GM23338 (cell line): Measurements from ENCODE around the gene C12orf60. TPM values are rescaled to one million over a fixed set of nuclear protein-coding genes. Genes with fewer than 3 reads are reported as not detected.

Experiments used
- ATAC-seq: fragments of 200-7000 bp; cut with Tn5 transposase; 3 replicates; pipeline ENCODE4 v1.9.1; 2020
- DNase-seq: peaks from one replicate; pipeline ENCODE4 v3.0.0-alpha.2; 2015; ENCODE audit warnings: low spot score
- H2AFZ ChIP-seq: fragments of 200-600 bp; sonication (generic); 2 replicates; pipeline ENCODE4 v1.8.0; 2016; ENCODE audit warnings: antibody characterized with exemption, mild to moderate bottlenecking, moderate library complexity
- H3F3A ChIP-seq: fragments of 200-600 bp; sonication (generic); replicated peaks from 2 replicates; pipeline ENCODE4 v1.8.0; 2017; ENCODE audit warnings: antibody characterized with exemption, mixed run types, low read depth
- H3K27ac ChIP-seq: fragments of 200-600 bp; sonication (generic); 2 replicates; pipeline ENCODE4 v1.6.1; 2016; ENCODE audit warnings: low read depth
- H3K27me3 ChIP-seq: fragments of 200-600 bp; sonication (generic); 2 replicates; pipeline ENCODE4 v1.8.0; 2016; ENCODE audit warnings: mild to moderate bottlenecking, mixed run types, moderate library complexity; ENCODE audit not compliant: insufficient read depth
- H3K36me3 ChIP-seq: fragments of 200-600 bp; sonication (generic); 2 replicates; pipeline ENCODE4 v1.8.0; 2016; ENCODE audit warnings: mild to moderate bottlenecking; ENCODE audit not compliant: insufficient read depth
- H3K4me1 ChIP-seq: fragments of 200-600 bp; sonication (generic); 2 replicates; pipeline ENCODE4 v1.8.0; 2016; ENCODE audit warnings: mild to moderate bottlenecking, moderate library complexity; ENCODE audit not compliant: insufficient read depth
- H3K4me2 ChIP-seq: fragments of 200-600 bp; sonication (generic); 2 replicates; pipeline ENCODE4 v1.7.1; 2017; ENCODE audit warnings: mixed run types
- H3K4me3 ChIP-seq: fragments of 200-600 bp; sonication (generic); 2 replicates; pipeline ENCODE4 v1.6.1; 2016; ENCODE audit warnings: mixed run types
- H3K79me2 ChIP-seq: fragments of 200-600 bp; sonication (generic); replicated peaks from 2 replicates; pipeline ENCODE4 v1.8.0; 2017; ENCODE audit warnings: mild to moderate bottlenecking; ENCODE audit not compliant: insufficient read depth
- H3K9me2 ChIP-seq: fragments of 200-600 bp; sonication (generic); 2 replicates; pipeline ENCODE4 v1.8.0; 2017; ENCODE audit not compliant: insufficient read depth
- H4K20me1 ChIP-seq: fragments of 200-600 bp; sonication (generic); replicated peaks from 2 replicates; pipeline ENCODE4 v1.8.0; 2017; ENCODE audit warnings: mild to moderate bottlenecking; ENCODE audit not compliant: insufficient read depth
- H3K27ac Mint-ChIP-seq: 2 replicates; pipeline ENCODE4 v1.8.0; 2020; ENCODE audit warnings: inconsistent platforms, mild to moderate bottlenecking, moderate library complexity, mixed read lengths
- H3K27me3 Mint-ChIP-seq: 3 replicates; pipeline ENCODE4 v1.8.0; 2022; ENCODE audit warnings: low read depth, mild to moderate bottlenecking, moderate library complexity, mixed read lengths, inconsistent platforms; ENCODE audit not compliant: insufficient read depth, poor library complexity
- H3K36me3 Mint-ChIP-seq: 3 replicates; pipeline ENCODE4 v1.8.0; 2021; ENCODE audit warnings: low read depth, mild to moderate bottlenecking, inconsistent platforms, moderate library complexity, mixed read lengths
- H3K4me1 Mint-ChIP-seq: 3 replicates; pipeline ENCODE4 v1.8.0; 2020; ENCODE audit warnings: mild to moderate bottlenecking, inconsistent platforms, mixed read lengths
- H3K4me3 Mint-ChIP-seq: 3 replicates; pipeline ENCODE4 v1.8.0; 2021; ENCODE audit warnings: moderate library complexity, mild to moderate bottlenecking, inconsistent platforms, mixed read lengths
- H3K9me3 Mint-ChIP-seq: 3 replicates; pipeline ENCODE4 v1.8.0; 2020; ENCODE audit warnings: moderate library complexity, mild to moderate bottlenecking, inconsistent platforms, mixed read lengths
- CREB1 ChIP-seq: fragments of 250-450 bp; sonication (Bioruptor Pico); IDR thresholded peaks from 2 replicates; pipeline ENCODE4 v1.5.0; 2020; ENCODE audit warnings: low read depth, mild to moderate bottlenecking, moderate library complexity
- EZH2phosphoT487 ChIP-seq: fragments of 200-600 bp; sonication (generic); IDR thresholded peaks from one replicate; pipeline ENCODE4 v1.8.1; 2018; ENCODE audit warnings: antibody characterized with exemption; ENCODE audit not compliant: unreplicated experiment
- JUNB ChIP-seq: IDR thresholded peaks from one replicate; pipeline ENCODE4 v1.6.1; 2016; ENCODE audit warnings: antibody characterized with exemption; ENCODE audit not compliant: unreplicated experiment
- NANOG ChIP-seq: IDR thresholded peaks from 2 replicates; pipeline ENCODE4 v1.6.1; 2016; ENCODE audit warnings: antibody characterized with exemption, borderline replicate concordance
- POLR2AphosphoS5 ChIP-seq: IDR thresholded peaks from 2 replicates; pipeline ENCODE4 v1.6.1; 2016; ENCODE audit warnings: antibody characterized with exemption, low read depth
- REST ChIP-seq: IDR thresholded peaks from one replicate; pipeline ENCODE4 v1.6.1; 2018; ENCODE audit warnings: antibody characterized with exemption; ENCODE audit not compliant: unreplicated experiment
- ZNF331 ChIP-seq: fragments of 250-450 bp; sonication (Bioruptor Pico); IDR thresholded peaks from 2 replicates; pipeline ENCODE4 v1.5.0; 2020; ENCODE audit warnings: low read depth, mild to moderate bottlenecking, moderate library complexity
- polyA plus RNA-seq: library from polyadenylated mRNA; unstranded; fragments of >200 nt; fragmentation: Nextera tagmentation; extraction: Ambion mirVana; gene quantifications from 2 replicates; pipeline ENCODE4 v1.2.1, GENCODE V29; 2016
- total RNA-seq: library from RNA; depleted of rRNA; stranded (reverse); fragments of >200 nt; shearing (Covaris generic); gene quantifications from 2 replicates; pipeline ENCODE4 v1.2.3, GENCODE V29; 2014
- TF ChIP-seq, protein P1 (sequence below), 2 experiments: fragments of 200-600 bp in 1 of 2; sonication (generic) in 1 of 2; conservative IDR thresholded peaks; 2 replicates each; pipeline versions ENCODE4 v1.5.1 to v1.6.1; 2016 to 2017; ENCODE audit warnings: antibody characterized with exemption in 2 of 2, low read depth in 2 of 2, mild to moderate bottlenecking in 2 of 2, moderate library complexity in 1 of 2
- TF ChIP-seq, protein P2 (sequence below): IDR thresholded peaks from 2 replicates; pipeline ENCODE4 v1.6.1; 2016; ENCODE audit warnings: antibody characterized with exemption
- TF ChIP-seq, protein P3 (sequence below): fragments of 250-450 bp; sonication (Bioruptor Pico); IDR thresholded peaks from 2 replicates; pipeline ENCODE4 v1.5.0; 2020; ENCODE audit warnings: mild to moderate bottlenecking, moderate library complexity

The C12orf60 gene
- total and polyA plus RNA-seq, 2 experiments from 2014 or later: 1.7 to 2.3 TPM

DNA sequence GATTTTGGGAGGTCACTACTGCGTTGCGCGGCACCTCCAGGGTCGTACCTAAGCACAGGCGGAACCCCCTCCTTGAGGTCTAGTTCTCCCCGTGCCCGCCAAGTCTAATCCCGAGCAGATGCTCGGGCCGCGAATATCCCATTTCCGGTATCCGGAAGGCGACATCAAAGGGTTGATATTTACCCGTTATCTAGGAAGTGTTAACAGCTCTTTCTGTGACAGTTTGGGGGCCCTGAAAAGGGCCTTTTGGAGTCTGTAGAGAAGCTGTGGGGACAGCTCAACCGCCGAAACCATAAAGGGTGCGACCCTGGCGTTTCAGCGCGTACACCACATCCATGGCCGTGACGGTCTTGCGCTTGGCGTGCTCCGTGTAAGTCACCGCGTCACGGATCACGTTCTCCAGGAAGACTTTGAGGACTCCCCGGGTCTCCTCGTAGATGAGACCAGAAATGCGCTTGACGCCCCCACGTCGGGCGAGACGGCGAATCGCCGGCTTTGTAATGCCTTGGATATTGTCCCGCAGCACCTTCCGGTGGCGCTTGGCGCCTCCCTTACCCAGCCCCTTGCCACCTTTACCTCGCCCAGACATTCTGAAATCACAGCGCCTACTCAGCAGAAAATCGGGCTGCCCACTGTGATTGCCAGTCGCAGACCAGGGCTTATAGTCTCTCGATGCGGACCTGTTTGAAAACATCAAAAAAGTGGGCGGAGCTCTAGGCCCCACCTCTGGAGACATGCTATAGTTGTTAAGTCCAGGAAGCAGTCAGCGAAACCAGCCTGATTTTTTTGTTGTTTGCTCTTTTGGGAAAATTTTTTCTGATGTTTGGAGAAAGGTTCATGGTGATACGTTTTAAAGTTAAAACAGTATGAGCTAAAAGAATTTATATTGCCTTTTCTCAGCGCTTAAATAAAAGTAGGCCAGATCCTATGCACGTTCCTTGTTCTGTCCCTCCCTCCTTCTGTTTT is 32.7 kb upstream of the C12orf60 start:
- peaks cover 43% of the 10 kb centered on the region for H3K79me2 ChIP-seq
- Mint-ChIP-seq H3K36me3 (peaks cover 42% of the 10 kb centered on the region), H3K4me1 (peaks cover 29% of the 10 kb centered on the region), H3K4me3 (peak overlapping the region; percentile 98), H3K9me3 (peaks cover 24% of the 10 kb centered on the region), H3K27ac (peak overlapping the region; percentile 100), H3K27me3 (peaks cover 39% of the 10 kb centered on the region)
- H3K9me2 ChIP-seq: no peaks in the 10 kb centered on the region
- H2AFZ ChIP-seq: no peak overlapping the region
- H3K4me2 ChIP-seq: peak overlapping the region; percentile 72
- no peaks in the 10 kb centered on the region for H3K36me3 ChIP-seq
- no peaks in the 10 kb centered on the region for H3K27me3 ChIP-seq
- H3K4me1 ChIP-seq: peaks cover 10% of the 10 kb centered on the region
- H3K27ac ChIP-seq: peak overlapping the region; percentile 93
- H3K4me3 ChIP-seq: peak overlapping the region; percentile 82
- 0 out of 2 replicates have a peak, but pooled peaks cover 5% of the 10 kb centered on the region for H3F3A ChIP-seq
- TF ChIP-seq REST (no peak), NANOG (peak; percentile 30; the same call in 1 of the 2 replicates), ZNF331 (CRISPR knock-in tag) (no peak), EZH2phosphoT487 (no peak), POLR2AphosphoS5 (peak; percentile 99), JUNB (no peak), CREB1 (CRISPR knock-in tag) (no peak)
- TF ChIP-seq, protein P1, sequence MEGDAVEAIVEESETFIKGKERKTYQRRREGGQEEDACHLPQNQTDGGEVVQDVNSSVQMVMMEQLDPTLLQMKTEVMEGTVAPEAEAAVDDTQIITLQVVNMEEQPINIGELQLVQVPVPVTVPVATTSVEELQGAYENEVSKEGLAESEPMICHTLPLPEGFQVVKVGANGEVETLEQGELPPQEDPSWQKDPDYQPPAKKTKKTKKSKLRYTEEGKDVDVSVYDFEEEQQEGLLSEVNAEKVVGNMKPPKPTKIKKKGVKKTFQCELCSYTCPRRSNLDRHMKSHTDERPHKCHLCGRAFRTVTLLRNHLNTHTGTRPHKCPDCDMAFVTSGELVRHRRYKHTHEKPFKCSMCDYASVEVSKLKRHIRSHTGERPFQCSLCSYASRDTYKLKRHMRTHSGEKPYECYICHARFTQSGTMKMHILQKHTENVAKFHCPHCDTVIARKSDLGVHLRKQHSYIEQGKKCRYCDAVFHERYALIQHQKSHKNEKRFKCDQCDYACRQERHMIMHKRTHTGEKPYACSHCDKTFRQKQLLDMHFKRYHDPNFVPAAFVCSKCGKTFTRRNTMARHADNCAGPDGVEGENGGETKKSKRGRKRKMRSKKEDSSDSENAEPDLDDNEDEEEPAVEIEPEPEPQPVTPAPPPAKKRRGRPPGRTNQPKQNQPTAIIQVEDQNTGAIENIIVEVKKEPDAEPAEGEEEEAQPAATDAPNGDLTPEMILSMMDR (conservative IDR thresholded peaks at IDR 0.05; ENCODE audit: low read depth in 2 of 2): 0 out of 4 replicates have a peak, but pooled peaks of 1 of the 2 experiments have one; percentile 4
- TF ChIP-seq, protein P2, sequence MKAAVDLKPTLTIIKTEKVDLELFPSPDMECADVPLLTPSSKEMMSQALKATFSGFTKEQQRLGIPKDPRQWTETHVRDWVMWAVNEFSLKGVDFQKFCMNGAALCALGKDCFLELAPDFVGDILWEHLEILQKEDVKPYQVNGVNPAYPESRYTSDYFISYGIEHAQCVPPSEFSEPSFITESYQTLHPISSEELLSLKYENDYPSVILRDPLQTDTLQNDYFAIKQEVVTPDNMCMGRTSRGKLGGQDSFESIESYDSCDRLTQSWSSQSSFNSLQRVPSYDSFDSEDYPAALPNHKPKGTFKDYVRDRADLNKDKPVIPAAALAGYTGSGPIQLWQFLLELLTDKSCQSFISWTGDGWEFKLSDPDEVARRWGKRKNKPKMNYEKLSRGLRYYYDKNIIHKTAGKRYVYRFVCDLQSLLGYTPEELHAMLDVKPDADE: peak; percentile 77
- TF ChIP-seq, protein P3, sequence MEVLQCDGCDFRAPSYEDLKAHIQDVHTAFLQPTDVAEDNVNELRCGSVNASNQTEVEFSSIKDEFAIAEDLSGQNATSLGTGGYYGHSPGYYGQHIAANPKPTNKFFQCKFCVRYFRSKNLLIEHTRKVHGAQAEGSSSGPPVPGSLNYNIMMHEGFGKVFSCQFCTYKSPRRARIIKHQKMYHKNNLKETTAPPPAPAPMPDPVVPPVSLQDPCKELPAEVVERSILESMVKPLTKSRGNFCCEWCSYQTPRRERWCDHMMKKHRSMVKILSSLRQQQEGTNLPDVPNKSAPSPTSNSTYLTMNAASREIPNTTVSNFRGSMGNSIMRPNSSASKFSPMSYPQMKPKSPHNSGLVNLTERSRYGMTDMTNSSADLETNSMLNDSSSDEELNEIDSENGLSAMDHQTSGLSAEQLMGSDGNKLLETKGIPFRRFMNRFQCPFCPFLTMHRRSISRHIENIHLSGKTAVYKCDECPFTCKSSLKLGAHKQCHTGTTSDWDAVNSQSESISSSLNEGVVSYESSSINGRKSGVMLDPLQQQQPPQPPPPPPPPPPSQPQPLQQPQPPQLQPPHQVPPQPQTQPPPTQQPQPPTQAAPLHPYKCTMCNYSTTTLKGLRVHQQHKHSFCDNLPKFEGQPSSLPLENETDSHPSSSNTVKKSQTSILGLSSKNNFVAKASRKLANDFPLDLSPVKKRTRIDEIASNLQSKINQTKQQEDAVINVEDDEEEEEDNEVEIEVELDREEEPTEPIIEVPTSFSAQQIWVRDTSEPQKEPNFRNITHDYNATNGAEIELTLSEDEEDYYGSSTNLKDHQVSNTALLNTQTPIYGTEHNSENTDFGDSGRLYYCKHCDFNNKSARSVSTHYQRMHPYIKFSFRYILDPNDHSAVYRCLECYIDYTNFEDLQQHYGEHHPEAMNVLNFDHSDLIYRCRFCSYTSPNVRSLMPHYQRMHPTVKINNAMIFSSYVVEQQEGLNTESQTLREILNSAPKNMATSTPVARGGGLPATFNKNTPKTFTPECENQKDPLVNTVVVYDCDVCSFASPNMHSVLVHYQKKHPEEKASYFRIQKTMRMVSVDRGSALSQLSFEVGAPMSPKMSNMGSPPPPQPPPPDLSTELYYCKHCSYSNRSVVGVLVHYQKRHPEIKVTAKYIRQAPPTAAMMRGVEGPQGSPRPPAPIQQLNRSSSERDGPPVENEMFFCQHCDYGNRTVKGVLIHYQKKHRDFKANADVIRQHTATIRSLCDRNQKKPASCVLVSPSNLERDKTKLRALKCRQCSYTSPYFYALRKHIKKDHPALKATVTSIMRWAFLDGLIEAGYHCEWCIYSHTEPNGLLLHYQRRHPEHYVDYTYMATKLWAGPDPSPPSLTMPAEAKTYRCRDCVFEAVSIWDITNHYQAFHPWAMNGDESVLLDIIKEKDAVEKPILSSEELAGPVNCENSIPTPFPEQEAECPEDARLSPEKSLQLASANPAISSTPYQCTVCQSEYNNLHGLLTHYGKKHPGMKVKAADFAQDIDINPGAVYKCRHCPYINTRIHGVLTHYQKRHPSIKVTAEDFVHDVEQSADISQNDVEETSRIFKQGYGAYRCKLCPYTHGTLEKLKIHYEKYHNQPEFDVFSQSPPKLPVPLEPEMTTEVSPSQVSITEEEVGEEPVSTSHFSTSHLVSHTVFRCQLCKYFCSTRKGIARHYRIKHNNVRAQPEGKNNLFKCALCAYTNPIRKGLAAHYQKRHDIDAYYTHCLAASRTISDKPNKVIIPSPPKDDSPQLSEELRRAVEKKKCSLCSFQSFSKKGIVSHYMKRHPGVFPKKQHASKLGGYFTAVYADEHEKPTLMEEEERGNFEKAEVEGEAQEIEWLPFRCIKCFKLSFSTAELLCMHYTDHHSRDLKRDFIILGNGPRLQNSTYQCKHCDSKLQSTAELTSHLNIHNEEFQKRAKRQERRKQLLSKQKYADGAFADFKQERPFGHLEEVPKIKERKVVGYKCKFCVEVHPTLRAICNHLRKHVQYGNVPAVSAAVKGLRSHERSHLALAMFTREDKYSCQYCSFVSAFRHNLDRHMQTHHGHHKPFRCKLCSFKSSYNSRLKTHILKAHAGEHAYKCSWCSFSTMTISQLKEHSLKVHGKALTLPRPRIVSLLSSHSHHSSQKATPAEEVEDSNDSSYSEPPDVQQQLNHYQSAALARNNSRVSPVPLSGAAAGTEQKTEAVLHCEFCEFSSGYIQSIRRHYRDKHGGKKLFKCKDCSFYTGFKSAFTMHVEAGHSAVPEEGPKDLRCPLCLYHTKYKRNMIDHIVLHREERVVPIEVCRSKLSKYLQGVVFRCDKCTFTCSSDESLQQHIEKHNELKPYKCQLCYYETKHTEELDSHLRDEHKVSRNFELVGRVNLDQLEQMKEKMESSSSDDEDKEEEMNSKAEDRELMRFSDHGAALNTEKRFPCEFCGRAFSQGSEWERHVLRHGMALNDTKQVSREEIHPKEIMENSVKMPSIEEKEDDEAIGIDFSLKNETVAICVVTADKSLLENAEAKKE (CRISPR knock-in tag): no peak
- no peaks in the 10 kb centered on the region; the same call in 1 of the 2 replicates for H4K20me1 ChIP-seq
- peak; percentile 95 for DNase-seq
- ATAC-seq: peak; percentile 1
